Type B pancreatic cell (in vitro differentiated cells): ENCODE data around the gene TYRO3. TPM values are rescaled to one million over a fixed set of nuclear protein-coding genes. Genes with fewer than 3 reads are reported as not detected.

Experiments used
- DNase-seq: peaks from one replicate; pipeline ENCODE4 v3.0.0; 2021; ENCODE audit warnings: mixed read lengths; ENCODE audit not compliant: unreplicated experiment; ENCODE audit errors: extremely low spot score
- H3K27ac Mint-ChIP-seq: 2 replicates; pipeline ENCODE4 v1.8.0; 2021; ENCODE audit warnings: mild to moderate bottlenecking, mixed read lengths
- H3K27me3 Mint-ChIP-seq: 2 replicates; pipeline ENCODE4 v1.8.0; 2021; ENCODE audit warnings: mixed read lengths
- H3K36me3 Mint-ChIP-seq: 2 replicates; pipeline ENCODE4 v1.8.0; 2021; ENCODE audit warnings: mixed read lengths
- H3K4me1 Mint-ChIP-seq: one replicate; pipeline ENCODE4 v1.8.0; 2021; ENCODE audit warnings: mixed read lengths; ENCODE audit not compliant: unreplicated experiment
- H3K4me3 Mint-ChIP-seq: 2 replicates; pipeline ENCODE4 v1.8.0; 2021; ENCODE audit warnings: mild to moderate bottlenecking, mixed read lengths
- H3K9me3 Mint-ChIP-seq: 2 replicates; pipeline ENCODE4 v1.8.0; 2021; ENCODE audit warnings: mixed read lengths
- CTCF ChIP-seq: fragments of 200-600 bp; sonication (generic); conservative IDR thresholded peaks from 2 replicates; pipeline ENCODE4 v1.5.0; 2021; ENCODE audit warnings: antibody characterized with exemption, mild to moderate bottlenecking
- total RNA-seq: library from RNA; stranded (reverse); gene quantifications from 2 replicates; pipeline ENCODE4 v1.2.1, GENCODE V29; 2021; ENCODE audit warnings: low replicate concordance

The TYRO3 gene
- total RNA-seq, 1 donor from 2014 or later: 43.0 TPM

DNA sequence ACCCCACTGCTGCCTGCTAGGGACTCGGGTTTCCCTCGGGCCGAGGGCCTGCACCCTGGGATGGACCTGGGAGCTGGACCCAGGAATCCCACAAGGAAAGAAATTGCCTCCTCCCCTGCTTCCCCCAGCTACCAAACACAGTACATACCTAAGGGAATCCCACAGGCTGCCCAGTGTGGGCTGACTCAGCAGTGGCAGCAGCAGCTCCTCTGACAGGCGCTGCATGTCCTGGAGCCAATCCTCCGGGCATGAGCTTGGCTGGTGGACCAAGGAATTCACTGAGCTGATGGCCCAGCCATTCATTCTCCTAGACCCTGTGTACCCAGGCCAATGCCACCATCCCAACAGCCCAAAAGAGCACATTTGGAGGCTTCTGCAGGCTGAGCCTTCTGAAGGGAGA is 35.9 kb upstream of the TYRO3 start:
- no peaks in the 10 kb centered on the region for H3K4me1 Mint-ChIP-seq
- H3K9me3 Mint-ChIP-seq: no peaks in the 10 kb centered on the region
- H3K27ac Mint-ChIP-seq: no peak overlapping the region
- DNase-seq: no peak
- H3K4me3 Mint-ChIP-seq: no peak overlapping the region
- H3K36me3 Mint-ChIP-seq: peaks cover 16% of the 10 kb centered on the region
- H3K27me3 Mint-ChIP-seq: no peaks in the 10 kb centered on the region
- no peak for TF ChIP-seq CTCF

DNA sequence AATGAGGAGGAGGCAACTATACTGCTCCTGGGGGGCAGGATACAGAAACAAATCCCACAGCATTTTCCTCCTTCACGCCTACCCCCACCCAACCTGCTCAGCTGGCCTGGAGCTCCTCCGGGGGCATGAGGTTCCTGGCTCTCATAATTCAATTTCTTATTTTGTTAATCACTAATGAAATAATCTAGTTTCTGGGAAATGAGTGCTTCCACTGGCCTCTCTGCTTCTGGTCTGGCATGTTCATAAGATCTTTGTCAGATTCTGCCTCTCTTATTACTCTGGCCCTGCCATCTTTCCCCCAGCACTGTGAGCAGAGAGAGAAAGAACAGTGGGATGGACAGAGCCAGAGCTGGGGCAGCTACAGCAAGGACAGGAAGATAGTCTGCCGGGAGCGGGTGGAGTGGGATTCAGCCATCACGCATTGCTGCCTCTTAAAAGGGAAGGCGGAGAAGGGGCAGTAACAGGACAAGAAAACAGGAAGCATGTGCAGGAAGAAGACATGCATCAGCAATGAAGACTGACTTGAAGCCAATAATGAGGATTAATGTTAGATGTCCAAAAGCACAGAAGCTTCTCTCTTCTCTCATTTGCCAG is 28.6 kb upstream of the TYRO3 start:
- no peak overlapping the region for H3K4me3 Mint-ChIP-seq

DNA sequence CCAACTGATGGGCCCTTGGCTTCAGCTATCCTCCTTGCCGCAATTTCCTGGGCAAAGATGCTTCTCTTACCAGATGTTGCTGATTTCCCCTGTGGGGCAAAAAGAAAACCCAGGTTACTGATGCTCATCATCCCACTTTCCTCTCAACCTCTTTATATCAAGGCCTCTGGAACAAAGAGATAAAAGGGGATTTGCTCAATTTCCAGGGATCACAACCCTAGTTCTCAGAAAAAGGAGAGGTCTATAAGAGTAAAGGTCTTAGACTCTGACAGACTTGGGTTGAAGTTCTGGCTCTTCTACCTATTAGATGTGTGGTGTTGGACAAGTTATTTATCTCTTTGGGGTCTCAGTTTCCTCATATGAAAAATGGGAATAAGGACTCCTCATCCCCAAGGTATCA is 23.5 kb upstream of the TYRO3 start:
- Mint-ChIP-seq H3K4me3 (no peak overlapping the region), H3K9me3 (no peaks in the 10 kb centered on the region), H3K27me3 (no peaks in the 10 kb centered on the region), H3K27ac (no peak overlapping the region), H3K36me3 (peaks cover 10% of the 10 kb centered on the region), H3K4me1 (peaks cover 3% of the 10 kb centered on the region)
- no peak for DNase-seq
- TF ChIP-seq CTCF: no peak

More for the DNA sequence above, 28.6 kb upstream of the TYRO3 start:
- no peaks in the 10 kb centered on the region for H3K4me1 Mint-ChIP-seq
- H3K36me3 Mint-ChIP-seq: peaks cover 23% of the 10 kb centered on the region
- H3K9me3 Mint-ChIP-seq: no peaks in the 10 kb centered on the region
- H3K27me3 Mint-ChIP-seq: no peaks in the 10 kb centered on the region
- no peak for DNase-seq
- no peak overlapping the region for H3K27ac Mint-ChIP-seq
- TF ChIP-seq CTCF: no peak

DNA sequence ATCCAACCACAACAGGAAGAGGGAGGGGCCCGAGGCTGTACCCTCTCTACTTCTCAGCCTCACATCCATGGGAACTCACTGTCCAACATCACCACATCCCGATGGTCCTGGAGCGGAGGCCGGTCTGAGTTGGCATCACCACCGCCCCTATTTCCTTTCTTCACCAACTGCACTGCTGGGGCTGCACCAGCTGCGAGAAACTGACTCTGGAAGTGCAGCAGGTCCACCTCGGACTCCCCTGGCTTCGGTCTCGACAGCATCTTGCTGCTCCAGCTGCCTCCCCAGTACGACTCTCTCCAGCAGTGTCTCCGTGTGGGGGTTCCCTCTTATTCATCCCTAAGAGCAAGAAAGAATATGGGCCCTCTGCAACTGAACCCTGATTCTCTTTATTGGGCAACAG is 22.1 kb upstream of the TYRO3 start:
- Mint-ChIP-seq H3K4me1 (peaks cover 3% of the 10 kb centered on the region), H3K36me3 (peaks cover 9% of the 10 kb centered on the region), H3K27me3 (no peaks in the 10 kb centered on the region), H3K4me3 (no peak overlapping the region), H3K9me3 (no peaks in the 10 kb centered on the region), H3K27ac (no peak overlapping the region)
- TF ChIP-seq CTCF: no peak
- no peak for DNase-seq

DNA sequence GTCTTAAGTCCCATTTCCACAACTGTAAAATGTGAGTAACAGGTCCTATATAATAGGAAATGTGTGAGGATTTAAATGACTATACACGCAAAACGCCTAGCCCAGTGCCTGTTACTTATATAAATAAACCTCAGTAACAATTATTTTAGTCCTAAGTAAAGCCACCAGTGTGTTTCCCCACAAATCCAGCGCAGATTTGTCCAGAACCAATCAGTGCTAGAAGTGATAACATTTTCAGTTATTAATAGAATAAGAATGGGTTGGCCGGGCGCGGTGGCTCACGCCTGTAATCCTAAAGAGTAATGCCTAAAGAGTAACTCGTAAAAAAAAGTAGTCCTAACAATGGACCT is 15.5 kb upstream of the TYRO3 start:
- Mint-ChIP-seq H3K27ac (peak overlapping the region; percentile 97), H3K36me3 (no peaks in the 10 kb centered on the region)

More for the DNA sequence above, 15.5 kb upstream of the TYRO3 start:
- Mint-ChIP-seq H3K9me3 (no peaks in the 10 kb centered on the region), H3K4me1 (peaks cover 13% of the 10 kb centered on the region), H3K4me3 (peak overlapping the region; percentile 99), H3K27me3 (no peaks in the 10 kb centered on the region)
- no peak for TF ChIP-seq CTCF
- DNase-seq: no peak
